ENCODE measurements around the gene DDX56. TPM values are rescaled to one million over a fixed set of nuclear protein-coding genes. Genes with fewer than 3 reads are reported as not detected.
A peak's percentile ranks its signal among the peaks of the same experiment; 100 is the strongest.

DDX56 gene
- total and polyA plus RNA-seq, 2 of the 13 experiments (the other 11 are each of a cell fraction or from before 2014, with no cell fraction given) = 82.6 to 120 TPM

- H3K9me3 ChIP-seq (ENCODE audit: low read length) = no peaks in the 10 kb centered on the region
- POLR2A ChIA-PET = interaction anchor here (1.2 to 4.2 kb wide), 6 partner anchors 10 to 322 kb away, joined by 3 to 27 read pairs (median 6); partner anchors contain the start of genes DDX56, NPC1L1 and TMED4
- 96% methylated on average over 2 of the region's 3 CpGs for WGBS (ENCODE audit: low lambda C conversion rate)
- H3K27ac ChIP-seq (ENCODE audit: extremely low read length, insufficient read depth, low read length) = peak overlapping the region; percentile 49
- no peak overlapping the region for H2AFZ ChIP-seq (ENCODE audit: low read length)
- ATAC-seq (peak; percentile 3; the same call in 1 of the 3 replicates), FAIRE-seq (no peak), DNase-seq (ENCODE audit: low spot score) (no peak)
- H4K20me1 ChIP-seq (ENCODE audit: insufficient read depth, low read length) = no peaks in the 10 kb centered on the region; the same call in 1 of the 2 replicates
- H3K36me3 ChIP-seq (replicated peaks in 1 of 2; ENCODE audit: control insufficient read depth in 1 of 2, insufficient read depth in 2 of 2, low read length in 2 of 2) = peaks cover 18 to 35% of the 10 kb centered on the region in 2 experiments
- intact Hi-C loops (cut with micrococcal nuclease; ENCODE audit: unreplicated experiment) = no loop called here
- BruUV-seq (replicated peaks) = TSS peak; percentile 24
- CTCF ChIA-PET (ENCODE audit: low intra/inter-chr PET ratio, low total read pairs) = no interaction called here
- H3K4me3 ChIP-seq (replicated peaks in 1 of 3; ENCODE audit: insufficient read depth in 1 of 3, low read depth in 2 of 3, low read length in 3 of 3) = no peak overlapping the region
- H3K27me3 ChIP-seq (ENCODE audit: control insufficient read depth in 1 of 2, insufficient read depth in 2 of 2, low read length in 2 of 2) = no peaks in the 10 kb centered on the region
- in situ Hi-C loops (cut with HindIII; ENCODE audit: extremely low pct_ligation_motif_present, low pct_unique_long_range_greater_than_20kb) = no loop called here
- H3K9ac ChIP-seq (ENCODE audit: insufficient read depth, low read depth, low read length) = no peak overlapping the region
- H3K4me2 ChIP-seq (ENCODE audit: low read depth, low read length) = no peak overlapping the region
- peaks cover 40% of the 10 kb centered on the region for H3K4me1 ChIP-seq (ENCODE audit: insufficient read depth, low read length)
- H3K79me2 ChIP-seq (ENCODE audit: insufficient read depth, low read length) = no peaks in the 10 kb centered on the region
- no peak for TF ChIP-seq ZNF75D (CRISPR knock-in tag; IDR thresholded peaks at IDR 0.05; ENCODE audit: borderline replicate concordance)
- peak; percentile 97 for TF ChIP-seq RBM22 (optimal IDR thresholded peaks at IDR 0.05; ENCODE audit: low read length)
- TF ChIP-seq ZZZ3 (CRISPR knock-in tag; IDR thresholded peaks at IDR 0.05; ENCODE audit: borderline replicate concordance) = no peak
- no peak for TF ChIP-seq ZMYM3 (CRISPR knock-in tag; IDR thresholded peaks at IDR 0.05)
- peak; percentile 17; the same call in 1 of the 2 replicates for TF ChIP-seq MAX (IDR thresholded peaks at IDR 0.05)
- TF ChIP-seq POLR2A (IDR thresholded peaks at IDR 0.05; ENCODE audit: insufficient read depth in 1 of 2, low read depth in 2 of 2, low read length in 2 of 2) = peak; percentile 35 to 65; a peak in 1 of 4 replicates
- TF ChIP-seq HIVEP1 (CRISPR knock-in tag; IDR thresholded peaks at IDR 0.05) = no peak
- peak; percentile 27; the same call in 1 of the 2 replicates for TF ChIP-seq POLR2G (IDR thresholded peaks at IDR 0.05; ENCODE audit: low read depth, low read length)
- 0 out of 2 replicates have a peak, but pooled peaks have one; percentile 27 for TF ChIP-seq ZNF687 (CRISPR knock-in tag; IDR thresholded peaks at IDR 0.05)
- no peak for TF ChIP-seq FOXM1 (CRISPR knock-in tag; IDR thresholded peaks at IDR 0.05)
- no peak for TF ChIP-seq ZNF280B (CRISPR knock-in tag; IDR thresholded peaks at IDR 0.05; ENCODE audit: borderline replicate concordance)
- TF ChIP-seq ZNF639 (CRISPR knock-in tag; conservative IDR thresholded peaks at IDR 0.05) = no peak
- TF ChIP-seq ZNF841 (CRISPR knock-in tag; IDR thresholded peaks at IDR 0.05; ENCODE audit: borderline replicate concordance) = no peak
- TF ChIP-seq CBX2 (IDR thresholded peaks at IDR 0.05; ENCODE audit: low read depth, low read length) = no peak
- TF ChIP-seq CBX2 (CRISPR knock-in tag; IDR thresholded peaks at IDR 0.05; ENCODE audit: low read depth) = no peak
- no peak for TF ChIP-seq FOXC1 (CRISPR knock-in tag; IDR thresholded peaks at IDR 0.05; ENCODE audit: borderline replicate concordance)
- TF ChIP-seq RAD21 (CRISPR knock-in tag; IDR thresholded peaks at IDR 0.05) = 0 out of 2 replicates have a peak, but pooled peaks have one; percentile 3
- TF ChIP-seq ZFP1 (CRISPR knock-in tag; IDR thresholded peaks at IDR 0.05) = no peak
These were observed 10.5 kb downstream of the DDX56 start for GRCh38 chr7:44563171-44563679.

Measured in HepG2 (cell line).